T-helper 2 cell treated with Interferon-gamma antibody and Interleukin-4, amounts not matched to agents 100 ng/mL and 5 ng/mL, for 36 hours (primary cell): ENCODE results near the gene GPR137. TPM values are rescaled to one million over a fixed set of nuclear protein-coding genes. Genes with fewer than 3 reads are reported as not detected.

Experiments
- intact Hi-C: fragments of 100-400 bp; cut with micrococcal nuclease; formaldehyde crosslinking; loops from one replicate; pipeline ENCODE4 v1.15.1; 2023
- total RNA-seq: library from RNA; stranded (reverse); gene quantifications from 2 replicates; pipeline ENCODE4 v1.2.3, GENCODE V29; 2022

Gene GPR137
- total RNA-seq, result 34.8 and 36.5 TPM in 2 replicates

GRCh38 chr11:64284962-64285884, at the start of gene GPR137:
Gene GPR137 (plus strand): TSS chr11:64285848. CDS start chr11:64286525, 677 bp downstream.
- intact Hi-C loops, result loop anchor here (1.0 to 5.0 kb wide), 4 partner anchors 15 to 78 kb away; partner anchors contain the start of genes ESRRA, FERMT3 and FKBP2

GRCh38 chr11:64237484-64237951, 48.1 kb upstream of the GPR137 start:
- intact Hi-C loops, result no loop called here

GRCh38 chr11:64238076-64238475, 47.6 kb upstream of the GPR137 start:
- intact Hi-C loops, result no loop called here

- intact Hi-C loops, result no loop called here
Observed at GRCh38 chr11:64238999-64239398, 46.6 kb upstream of the GPR137 start.

GRCh38 chr11:64239662-64240434, 45.8 kb upstream of the GPR137 start:
- intact Hi-C loops, result loop anchor here (2.0 to 10.0 kb wide), 5 partner anchors 13 to 505 kb away; partner anchors contain the start of genes BAD, FERMT3, GPR137 and NUDT22

- intact Hi-C loops, result loop anchor here (1.0 to 10.0 kb wide), 8 partner anchors 10 to 504 kb away; partner anchors contain the start of genes BAD, DNAJC4, ESRRA and FERMT3
Observed at GRCh38 chr11:64240435-64241240, 45.0 kb upstream of the GPR137 start, which contains the start of gene FKBP2. Gene FKBP2 (plus strand): TSS chr11:64241095. CDS start chr11:64242388, 1,293 bp downstream.

- intact Hi-C loops, result loop anchor here (1.0 to 10.0 kb wide), 8 partner anchors 11 to 504 kb away; partner anchors contain the start of genes BAD, DNAJC4, ESRRA and FERMT3
Observed at GRCh38 chr11:64241241-64241490, 44.5 kb upstream of the GPR137 start.

GRCh38 chr11:64241491-64242374, 43.9 kb upstream of the GPR137 start:
- intact Hi-C loops, result loop anchor here (1.0 to 10.0 kb wide), 8 partner anchors 11 to 503 kb away; partner anchors contain the start of genes BAD, DNAJC4, ESRRA and FERMT3

DNA sequence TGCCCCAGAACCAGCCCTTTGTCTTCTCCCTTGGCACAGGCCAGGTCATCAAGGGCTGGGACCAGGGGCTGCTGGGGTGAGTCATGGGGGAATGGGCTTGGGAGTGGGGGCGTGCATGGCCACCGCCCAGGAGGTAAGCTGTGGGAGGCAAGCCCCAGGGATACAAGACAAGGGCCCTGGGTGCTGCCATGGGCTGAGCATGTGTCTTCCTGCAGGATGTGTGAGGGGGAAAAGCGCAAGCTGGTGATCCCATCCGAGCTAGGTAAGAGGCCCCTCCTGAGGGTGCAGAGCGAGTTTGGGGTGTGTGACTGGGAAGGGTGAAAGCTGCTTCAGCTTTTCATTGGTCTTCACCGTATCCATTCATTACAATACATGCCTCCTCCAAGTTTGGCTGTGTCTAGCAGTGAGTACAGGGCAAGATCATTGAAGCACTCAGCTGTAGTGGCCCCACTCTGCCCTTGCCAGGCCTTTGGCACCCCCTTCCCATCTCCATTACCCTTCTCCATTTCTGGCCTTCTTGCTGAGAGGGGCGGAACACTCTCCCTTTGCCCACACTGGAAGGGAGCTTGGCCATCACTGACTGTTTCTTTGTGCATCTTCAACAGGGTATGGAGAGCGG, 42.3 kb upstream of the GPR137 start:
- intact Hi-C loops, result loop anchor here (5.0 to 10.0 kb wide), 2 partner anchors 36 to 501 kb away; partner anchors contain the start of genes FERMT3 and RASGRP2

DNA sequence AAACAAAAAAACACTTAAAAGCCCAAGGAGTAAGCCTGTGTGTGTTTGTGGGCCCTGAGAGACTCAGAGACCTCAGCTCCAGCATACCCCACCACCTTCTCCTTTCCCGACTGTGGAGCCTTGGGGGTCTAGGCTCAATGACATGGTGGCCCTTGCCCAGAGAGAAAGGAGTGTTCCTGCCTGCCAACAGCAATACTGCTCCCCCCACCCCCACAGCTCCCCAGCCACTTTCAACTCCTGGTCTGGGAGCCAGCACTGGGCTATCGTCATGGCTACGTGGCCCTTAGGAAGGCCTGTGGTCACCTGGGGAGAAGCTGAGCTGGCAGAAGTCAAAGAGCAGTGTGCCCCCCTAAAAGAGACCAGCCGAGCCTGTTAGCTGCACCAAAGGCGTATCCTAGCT, 41.5 kb upstream of the GPR137 start:
- intact Hi-C loops, result loop anchor here (5.0 to 10.0 kb wide), 2 partner anchors 37 to 501 kb away; partner anchors contain the start of genes FERMT3 and RASGRP2

DNA sequence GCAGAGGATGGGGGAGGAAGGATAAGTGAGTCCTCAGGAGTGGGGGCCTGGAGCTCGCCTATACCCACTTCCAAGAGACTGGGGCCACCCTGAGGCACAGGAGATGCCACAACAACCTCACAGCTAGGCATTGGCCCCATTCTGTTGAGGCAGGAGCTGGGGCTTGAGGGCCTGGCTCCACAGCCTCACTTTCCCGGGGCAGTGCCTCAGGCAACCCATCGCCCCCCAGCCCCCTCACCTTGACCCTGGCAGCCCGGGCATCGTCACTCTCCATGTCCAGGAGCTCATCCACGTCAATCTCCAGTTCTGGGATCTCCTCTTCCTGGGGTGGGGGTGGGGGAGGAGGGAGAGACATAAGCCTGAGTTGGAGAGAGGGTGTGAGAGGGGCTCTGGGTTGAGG, 40.7 kb upstream of the GPR137 start:
- intact Hi-C loops, result loop anchor here (5.0 to 10.0 kb wide), 2 partner anchors 38 to 500 kb away; partner anchors contain the start of genes FERMT3 and RASGRP2

- intact Hi-C loops, result loop anchor here (10.0 kb wide), 1 partner anchor 499 kb away; the partner anchor contains the start of gene RASGRP2
Observed at GRCh38 chr11:64245401-64245796, 40.2 kb upstream of the GPR137 start.

- intact Hi-C loops, result loop anchor here (10.0 kb wide), 1 partner anchor 499 kb away; the partner anchor contains the start of gene RASGRP2
Observed at GRCh38 chr11:64245797-64246620, 39.6 kb upstream of the GPR137 start.

DNA sequence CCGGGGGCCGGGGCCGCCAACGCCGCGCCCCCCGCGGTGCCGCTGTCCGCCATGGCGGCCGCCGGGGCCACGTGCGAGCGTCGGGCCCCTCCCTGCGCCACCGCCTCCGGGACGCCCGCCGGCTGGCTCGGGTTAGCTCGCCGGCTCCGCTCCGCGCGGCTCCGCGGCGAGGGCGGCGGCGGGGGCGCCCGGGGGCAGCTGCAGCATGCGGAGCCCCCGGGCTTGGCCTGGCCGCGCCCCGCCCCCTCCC, 39.1 kb upstream of the GPR137 start:
- intact Hi-C loops, result loop anchor here (10.0 kb wide), 1 partner anchor 498 kb away; the partner anchor contains the start of gene RASGRP2

GRCh38 chr11:64246871-64247728, 38.5 kb upstream of the GPR137 start, which contains the start of gene PPP1R14B:
Gene PPP1R14B (minus strand): TSS chr11:64246943. CDS start chr11:64246673, 270 bp downstream.
- intact Hi-C loops, result loop anchor here (1.0 to 10.0 kb wide), 2 partner anchors 58 to 498 kb away; partner anchors contain the start of genes ESRRA and RASGRP2

DNA sequence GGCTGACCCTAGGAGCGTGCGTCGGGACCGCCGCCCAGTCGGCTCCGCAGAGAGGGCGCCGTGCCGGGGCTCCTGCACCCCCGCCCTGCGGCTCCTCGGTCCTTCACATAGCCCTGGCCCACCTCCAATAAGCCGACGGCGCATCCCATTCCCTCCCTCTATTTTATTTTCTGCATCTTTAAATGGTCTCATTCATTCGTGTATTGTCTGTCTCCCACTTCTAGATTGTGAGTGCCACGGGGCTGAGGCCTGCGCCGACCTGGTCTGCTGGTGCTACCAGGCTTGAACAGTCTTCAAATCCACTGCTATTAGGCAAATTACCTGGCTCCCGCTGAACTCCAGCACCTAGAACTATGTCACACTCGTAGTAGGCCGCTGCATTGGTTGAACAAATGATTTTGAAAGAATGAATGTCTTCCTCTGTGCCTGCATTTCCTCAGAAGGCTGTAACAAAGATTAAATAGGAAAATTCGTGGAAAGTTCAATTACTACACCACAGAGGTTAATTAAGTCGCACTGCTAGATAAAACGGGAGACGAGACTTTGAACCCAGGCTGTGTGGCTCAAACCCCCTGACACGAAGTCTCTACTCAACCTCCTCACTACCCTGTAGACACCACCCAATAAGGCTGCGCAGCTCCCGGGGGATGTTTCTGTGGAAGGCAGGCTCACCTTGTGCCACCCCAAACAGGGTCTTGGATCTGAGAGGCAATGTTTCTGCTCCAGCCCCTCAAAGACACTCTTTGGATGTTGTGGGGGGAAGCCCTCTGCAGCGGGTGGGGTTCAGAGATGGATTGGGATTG, 37.7 kb upstream of the GPR137 start:
- intact Hi-C loops, result loop anchor here (1.0 to 10.0 kb wide), 2 partner anchors 57 to 497 kb away; partner anchors contain the start of genes ESRRA and RASGRP2
